ENCODE results near the gene ZRANB1.

ZRANB1 gene

GRCh38 chr10:124941823-124942222, at the start of gene ZRANB1:
TSS of gene ZRANB1 (plus strand) at chr10:124942123. CDS start at chr10:124942494, 371 bp downstream.
- no peak for DNase-seq (ENCODE audit: low read depth)
- TF ChIP-seq CTCF (IDR thresholded peaks at IDR 0.05; ENCODE audit: low read depth, low read length) (no peak), MYC (IDR thresholded peaks at IDR 0.05; ENCODE audit: low read depth, low read length) (no peak), POLR2A (IDR thresholded peaks at IDR 0.05; ENCODE audit: extremely low read depth, insufficient read length) (no peak), MAX (IDR thresholded peaks at IDR 0.05; ENCODE audit: low read depth, low read length) (no peak)

GRCh38 chr10:124892905-124893304, 49.0 kb upstream of the ZRANB1 start:
- TF ChIP-seq MAX (IDR thresholded peaks at IDR 0.05; ENCODE audit: low read depth, low read length) (no peak), MYC (IDR thresholded peaks at IDR 0.05; ENCODE audit: low read depth, low read length) (no peak), CTCF (IDR thresholded peaks at IDR 0.05; ENCODE audit: low read depth, low read length) (no peak), POLR2A (IDR thresholded peaks at IDR 0.05; ENCODE audit: extremely low read depth, insufficient read length) (no peak)
- H3K4me3 ChIP-seq (ENCODE audit: low read depth, low read length): no peak overlapping the region
- no peak for DNase-seq (ENCODE audit: low read depth)

More at GRCh38 chr10:124941823-124942222, at the start of gene ZRANB1:
- H3K4me3 ChIP-seq (ENCODE audit: low read depth, low read length): no peak within 1 kb of the TSS

- TF ChIP-seq CTCF (IDR thresholded peaks at IDR 0.05; ENCODE audit: low read depth, low read length): no peak
- TF ChIP-seq MAX (IDR thresholded peaks at IDR 0.05; ENCODE audit: low read depth, low read length): no peak
- TF ChIP-seq POLR2A (IDR thresholded peaks at IDR 0.05; ENCODE audit: extremely low read depth, insufficient read length): no peak
- no peak for TF ChIP-seq MYC (IDR thresholded peaks at IDR 0.05; ENCODE audit: low read depth, low read length)
- DNase-seq (ENCODE audit: low read depth): no peak
- H3K4me3 ChIP-seq (ENCODE audit: low read depth, low read length): no peak overlapping the region
These were observed 47.2 kb upstream of the ZRANB1 start for GRCh38 chr10:124894569-124895215.

GRCh38 chr10:124896751-124897150, 45.2 kb upstream of the ZRANB1 start:
- DNase-seq (ENCODE audit: low read depth): no peak
- TF ChIP-seq MAX (IDR thresholded peaks at IDR 0.05; ENCODE audit: low read depth, low read length) (no peak), MYC (IDR thresholded peaks at IDR 0.05; ENCODE audit: low read depth, low read length) (no peak), POLR2A (IDR thresholded peaks at IDR 0.05; ENCODE audit: extremely low read depth, insufficient read length) (no peak), CTCF (IDR thresholded peaks at IDR 0.05; ENCODE audit: low read depth, low read length) (no peak)
- no peak overlapping the region for H3K4me3 ChIP-seq (ENCODE audit: low read depth, low read length)

- H3K4me3 ChIP-seq (ENCODE audit: low read depth, low read length): no peak overlapping the region
- no peak for DNase-seq (ENCODE audit: low read depth)
- TF ChIP-seq MAX (IDR thresholded peaks at IDR 0.05; ENCODE audit: low read depth, low read length) (no peak), MYC (IDR thresholded peaks at IDR 0.05; ENCODE audit: low read depth, low read length) (no peak), POLR2A (IDR thresholded peaks at IDR 0.05; ENCODE audit: extremely low read depth, insufficient read length) (no peak), CTCF (IDR thresholded peaks at IDR 0.05; ENCODE audit: low read depth, low read length) (no peak)
These were observed 43.5 kb upstream of the ZRANB1 start for GRCh38 chr10:124898471-124898870.

Measured in NB4 (cell line).